Activated T-cell treated with anti-CD3 and anti-CD28 coated beads for 1 hour (primary cell): ENCODE results near the gene ZNF732.
"Not testable (repeated sequence)": the region's sequence is repeated elsewhere in the genome, so short reads cannot be mapped to it uniquely, and the experiment has no call there.

Experiments used
- DNase-seq: peaks from one replicate; pipeline ENCODE4 v3.0.0-alpha.2; 2020; ENCODE audit warnings: low read depth

The ZNF732 gene

DNA sequence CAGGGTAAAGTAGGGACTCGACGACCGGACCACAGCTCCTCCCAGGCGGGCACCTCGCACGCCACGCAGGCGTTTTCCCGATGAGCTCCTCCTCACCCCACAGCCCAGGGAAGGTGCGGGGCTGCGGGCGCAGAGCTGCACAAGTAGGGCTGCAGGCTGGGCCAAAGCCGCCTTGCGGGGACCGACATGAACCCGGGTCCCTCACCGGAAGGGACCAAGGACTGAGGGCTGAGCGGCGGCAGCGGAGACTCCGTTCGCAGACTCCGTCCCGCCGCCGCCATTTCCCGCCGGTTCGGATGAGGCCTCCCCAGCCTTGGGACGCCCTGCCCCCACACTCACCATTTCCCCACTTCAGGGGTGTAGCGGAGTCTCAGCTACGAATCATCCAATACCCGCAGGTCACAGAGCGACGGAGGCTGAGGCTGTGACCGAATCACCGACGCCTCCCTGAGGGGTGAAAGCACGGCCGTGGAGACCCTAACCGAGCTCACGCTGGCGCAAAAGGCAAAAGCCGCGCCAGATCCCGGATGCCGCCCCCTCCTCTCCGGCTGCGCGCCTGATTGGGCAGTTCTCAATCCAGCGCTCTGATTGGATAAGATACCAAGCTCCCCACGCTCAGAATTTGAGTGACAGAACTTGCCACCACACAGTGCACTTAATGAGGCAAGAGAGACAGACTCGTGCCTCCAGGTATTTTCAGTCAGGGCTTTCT is at the start of gene ZNF732:
Gene ZNF732 (minus strand): TSS at position 506 of the 712 bp plus-strand sequence. CDS start 164 bp downstream, at position 342.
- no peak for DNase-seq

DNA sequence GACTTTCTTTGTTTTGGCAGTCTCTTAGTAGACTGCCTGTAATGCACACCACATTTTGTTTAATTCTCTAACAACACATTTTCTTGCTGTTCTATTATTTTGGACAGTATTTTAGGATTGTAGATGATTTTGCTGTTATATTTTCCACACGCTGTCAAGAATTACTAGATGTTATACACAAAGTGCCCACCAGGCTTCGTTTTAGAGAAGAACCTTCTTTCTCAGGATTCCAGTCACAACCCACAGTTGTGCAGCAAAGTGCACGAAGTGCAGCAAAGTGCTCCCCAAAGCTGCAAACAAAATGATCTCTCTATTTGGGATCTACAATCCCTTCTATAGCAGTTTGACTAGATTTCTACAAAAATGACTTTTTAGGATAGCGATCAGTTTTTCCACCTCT is 34.7 kb upstream of the ZNF732 start:
- DNase-seq = no peak

DNA sequence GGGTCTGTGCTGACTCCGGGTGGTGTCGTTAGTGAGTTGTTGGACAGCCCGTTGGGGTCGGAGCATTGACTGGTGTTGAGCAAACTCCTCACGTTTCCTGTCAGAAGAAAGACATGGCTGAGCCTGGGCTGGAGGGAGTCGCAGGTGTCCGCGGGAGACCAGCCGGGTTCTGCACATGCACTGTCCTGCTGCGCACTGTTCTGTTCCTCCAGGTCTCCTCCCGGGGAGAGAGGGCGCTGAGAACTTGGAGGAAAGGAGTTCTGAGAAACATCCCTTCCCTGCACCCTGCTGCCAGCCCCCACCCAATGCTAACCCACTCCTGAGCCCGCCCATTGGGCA is 33.5 kb upstream of the ZNF732 start:
- no peak for DNase-seq

DNA sequence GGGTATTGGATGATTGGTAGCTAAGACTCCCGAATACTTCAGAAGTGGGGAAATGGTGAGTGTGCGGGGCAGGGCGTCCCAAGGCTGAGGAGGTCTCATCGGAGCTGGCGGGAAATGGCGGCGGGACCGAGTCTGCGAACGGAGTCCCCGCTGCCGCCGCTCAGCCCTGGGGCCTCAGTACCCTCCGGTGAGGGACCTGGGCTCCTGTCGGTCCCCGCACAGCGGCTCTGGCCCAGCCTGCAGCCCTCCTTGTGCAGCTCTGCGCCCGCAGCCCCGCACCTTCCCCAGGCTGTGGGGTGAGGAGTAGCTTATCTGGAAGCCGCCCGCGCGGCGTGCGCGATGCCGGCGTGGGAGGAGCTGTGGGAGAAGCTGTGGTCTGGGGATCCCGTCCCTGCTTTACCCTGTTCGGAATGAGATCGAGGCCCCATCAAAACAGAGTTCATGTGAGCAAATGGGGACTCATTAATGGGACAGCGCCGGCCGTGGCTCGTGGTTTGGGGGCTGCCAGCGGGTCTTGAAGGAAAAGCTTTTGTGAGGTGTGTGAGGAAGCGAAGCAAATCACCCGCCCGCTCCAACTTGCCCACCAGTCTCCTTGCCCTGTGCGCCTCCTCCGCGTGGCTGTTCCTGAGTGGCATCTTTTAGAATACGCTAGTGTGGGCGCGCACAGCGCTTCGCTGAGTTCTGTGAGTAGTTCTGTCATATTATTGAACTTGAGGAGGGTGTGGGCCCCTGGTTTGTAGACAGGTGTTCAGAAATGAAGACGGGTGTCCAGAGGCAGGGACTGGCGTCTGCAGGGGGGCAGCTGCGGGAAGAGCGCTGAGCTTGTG is 32.9 kb upstream of the ZNF732 start:
- DNase-seq = no peak

DNA sequence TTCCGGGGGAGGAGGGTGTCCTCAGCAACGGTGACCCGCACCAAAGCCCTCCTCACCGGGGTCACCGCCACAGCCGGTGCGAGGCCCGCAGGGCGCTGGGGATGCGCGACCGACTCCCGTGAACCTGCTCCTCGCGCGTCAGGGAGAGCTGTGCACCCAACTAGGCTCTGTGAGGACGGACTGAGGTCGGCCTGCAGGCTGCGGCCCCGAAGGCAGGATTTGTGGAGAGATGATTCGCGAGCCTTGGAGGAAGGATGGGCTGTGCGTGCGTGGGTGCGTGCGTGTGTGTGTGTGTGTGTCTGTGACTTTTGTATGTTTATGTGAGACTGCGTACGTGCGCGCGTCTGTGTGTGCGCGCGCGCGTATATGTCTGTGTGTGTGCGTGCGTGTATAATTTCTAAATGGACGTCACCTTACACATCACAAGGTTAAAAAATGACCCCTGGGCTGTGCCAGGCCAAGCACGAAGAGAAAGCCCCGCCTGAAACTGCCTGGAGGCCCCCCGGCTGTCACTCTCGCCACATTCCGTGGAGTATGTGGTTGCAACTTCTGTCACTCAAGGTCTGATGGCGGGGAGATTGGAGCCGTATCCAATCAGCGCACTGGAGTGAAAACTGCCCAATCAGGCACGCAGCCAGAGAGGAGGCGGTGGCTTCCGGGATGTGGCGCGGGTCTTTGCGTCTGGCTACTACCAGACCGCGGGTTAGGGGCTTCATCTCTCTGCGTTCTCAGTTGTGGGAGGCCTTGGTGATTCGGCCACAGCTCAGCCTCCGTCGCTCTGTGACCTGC is 32.1 kb upstream of the ZNF732 start, which contains the start of gene ZNF141:
Gene ZNF141 (plus strand): TSS at position 672 of the 789 bp plus-strand sequence. CDS start 170 bp downstream, outside the sequence.
- peak; percentile 80 for DNase-seq

DNA sequence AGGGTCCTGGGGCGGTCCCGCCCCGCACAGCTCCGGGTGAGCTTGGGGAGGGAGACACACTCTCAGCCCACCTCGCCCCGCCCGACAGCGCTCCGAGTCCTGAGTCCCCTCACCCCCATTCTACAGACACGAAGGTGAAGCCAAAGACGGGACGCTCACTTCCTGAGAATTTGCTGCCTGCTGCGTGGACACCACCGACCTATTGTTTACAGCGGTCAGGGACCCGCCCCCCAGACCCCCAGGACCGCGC is 31.5 kb upstream of the ZNF732 start:
- DNase-seq = no peak

DNA sequence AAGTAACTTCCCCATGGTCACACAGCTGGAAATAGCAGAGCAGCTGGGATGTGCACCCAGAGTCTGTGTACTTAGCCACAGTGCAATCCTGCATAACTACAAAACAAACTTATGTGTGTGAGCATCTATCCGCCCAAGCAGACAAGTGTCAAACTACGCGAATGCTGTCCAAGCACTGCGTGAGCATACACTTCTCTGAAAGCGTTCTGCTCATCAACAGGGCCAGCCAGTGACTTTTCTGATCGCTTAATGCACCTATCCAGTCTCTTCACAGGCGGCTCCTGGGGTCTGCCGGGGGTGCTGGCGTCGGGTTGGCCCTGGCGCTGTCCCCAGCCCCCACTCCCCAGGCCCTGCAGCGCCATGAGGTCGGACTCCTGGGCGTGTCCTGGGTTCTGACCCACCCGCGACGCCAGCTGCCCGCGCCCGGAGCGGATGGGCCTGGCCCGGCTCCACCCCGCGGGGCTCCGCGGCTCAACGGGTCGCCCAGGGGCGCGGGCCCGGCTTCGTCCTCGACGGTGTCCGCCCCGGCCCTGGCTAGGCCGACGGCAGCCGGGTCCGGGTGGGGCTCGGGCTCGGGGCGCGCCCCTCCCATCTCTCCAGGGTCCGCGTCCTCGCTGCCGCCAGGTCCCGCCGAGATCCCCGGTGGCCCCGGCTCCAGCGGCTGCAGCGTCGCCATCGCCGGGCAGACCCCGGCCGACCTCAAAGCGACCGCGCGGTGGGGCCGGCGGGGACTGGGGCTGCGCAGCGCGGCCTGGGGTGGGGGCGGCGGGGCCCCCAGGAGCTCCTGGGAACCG is 31.0 kb upstream of the ZNF732 start:
- no peak for DNase-seq

DNA sequence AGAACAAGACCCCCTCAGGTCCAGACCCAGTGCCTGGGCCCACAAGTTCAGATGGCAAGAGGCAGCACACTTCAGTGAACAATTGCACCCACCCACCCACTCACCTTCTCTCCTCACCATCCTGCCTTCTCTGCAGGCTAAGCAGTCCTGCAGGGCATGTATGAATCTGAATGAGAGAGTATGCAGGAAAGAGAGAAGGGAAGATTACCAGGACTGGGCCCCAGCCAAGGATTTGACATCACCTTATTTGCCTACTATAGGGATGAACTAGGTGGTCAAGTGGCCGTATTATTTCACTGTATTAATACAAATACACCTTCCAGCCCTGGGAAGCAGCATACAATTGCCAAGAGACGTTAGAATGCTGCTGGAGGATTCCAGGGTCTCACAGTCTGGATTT is 30.2 kb upstream of the ZNF732 start:
- DNase-seq = no peak

DNA sequence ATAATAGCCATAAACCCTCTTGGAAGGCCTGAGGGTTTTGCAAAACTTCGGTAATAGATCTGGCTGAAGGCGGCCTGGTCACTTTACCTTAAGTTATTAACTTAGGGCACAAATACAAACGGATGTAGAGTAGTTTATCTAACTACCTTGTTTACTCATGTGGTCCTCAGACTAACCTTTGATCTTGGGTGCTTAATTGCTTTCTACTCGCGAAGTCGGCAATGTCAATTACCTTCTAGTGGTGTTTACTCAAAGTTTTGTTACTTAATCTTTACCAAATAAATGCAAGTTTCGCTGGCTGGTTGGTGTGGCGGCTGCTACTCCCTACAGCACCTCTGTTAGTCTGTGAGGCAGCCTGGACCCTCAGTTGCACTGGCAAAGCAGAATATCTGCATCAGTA is 23.5 kb upstream of the ZNF732 start:
- DNase-seq = no peak

DNA sequence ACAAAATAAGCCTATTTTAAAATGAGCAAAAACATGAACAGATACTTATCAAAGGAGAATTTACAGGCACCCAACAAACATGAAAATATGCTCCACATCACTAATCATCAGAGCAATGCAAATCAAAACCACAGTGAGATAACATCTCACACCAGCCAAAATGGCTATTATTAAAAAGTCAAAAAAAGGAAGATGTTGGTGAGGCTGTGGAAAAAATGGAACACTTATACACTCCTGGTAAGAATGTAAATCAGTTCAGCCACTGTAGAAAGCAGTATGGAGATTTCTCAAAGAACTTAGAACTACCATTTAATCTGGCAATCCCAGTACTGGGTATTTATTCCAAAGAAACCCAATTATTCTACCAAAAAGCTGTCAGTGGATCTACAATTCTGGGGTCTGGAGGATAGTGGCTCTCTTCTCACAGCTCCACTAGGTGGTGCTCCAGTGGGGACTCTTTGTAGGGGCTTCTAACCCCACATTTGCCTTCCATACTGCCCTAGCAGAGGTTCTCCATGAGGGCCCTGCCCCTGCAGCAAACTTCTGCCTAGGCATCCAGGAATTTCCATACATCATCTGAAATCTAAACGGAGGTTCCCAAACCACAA is 9.1 kb upstream of the ZNF732 start:
- DNase-seq = no peak

DNA sequence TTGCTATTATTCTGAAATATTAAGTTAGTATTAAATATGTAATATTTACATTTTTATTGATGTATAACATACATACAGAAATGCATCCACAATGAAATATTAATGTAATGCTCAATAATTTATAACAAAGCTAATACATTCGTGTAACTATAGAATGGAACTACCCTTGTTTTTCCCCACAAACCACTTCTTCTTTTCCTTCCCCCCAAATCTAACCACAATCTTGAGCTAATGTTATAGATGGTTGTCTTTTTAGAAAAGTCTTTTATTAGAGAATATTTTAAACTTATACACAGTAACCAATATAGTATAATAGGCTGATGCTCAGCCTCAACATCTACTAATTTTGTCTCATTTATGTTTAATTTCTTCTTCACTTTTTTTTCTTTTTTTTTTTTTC is 4.5 kb upstream of the ZNF732 start:
- no peak for DNase-seq

DNA sequence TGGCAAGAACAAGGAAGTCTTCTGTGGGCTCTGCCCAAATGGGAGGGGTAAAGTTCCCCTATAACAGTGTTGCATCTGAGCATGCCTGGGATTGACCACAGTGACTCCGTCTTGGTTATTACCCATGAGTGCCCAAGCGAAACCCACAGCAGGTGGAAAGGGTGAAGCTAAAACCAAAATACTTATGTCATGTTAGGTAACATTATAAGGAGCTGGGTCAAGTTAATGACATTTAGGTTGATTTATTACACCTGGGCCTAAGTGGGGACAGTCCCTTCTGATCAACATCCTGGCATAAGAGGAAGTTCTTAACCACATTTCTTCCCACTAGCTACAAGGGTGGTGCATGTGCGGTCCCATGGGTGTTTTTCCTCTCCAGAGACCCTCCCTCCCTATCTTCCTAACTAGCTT is 1.3 kb upstream of the ZNF732 start:
- no peak for DNase-seq

DNA sequence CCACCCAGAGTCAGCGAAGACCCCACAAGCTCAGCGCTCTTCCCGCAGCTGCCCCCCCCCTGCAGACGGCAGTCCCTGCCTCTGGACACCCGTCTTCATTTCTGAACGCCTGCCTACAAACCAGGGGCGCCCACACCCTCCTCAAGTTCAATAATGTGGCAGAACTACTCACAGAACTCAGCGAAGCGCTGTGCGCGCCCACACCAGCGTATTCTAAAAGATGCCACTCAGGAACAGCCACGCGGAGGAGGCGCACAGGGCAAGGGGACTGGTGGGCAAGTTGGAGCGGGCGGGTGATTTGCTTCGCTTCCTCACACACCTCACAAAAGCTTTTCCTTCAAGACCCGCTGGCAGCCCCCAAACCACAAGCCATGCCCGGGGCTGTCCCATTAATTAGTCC is 758 bp downstream of the ZNF732 start:
- DNase-seq = not testable (repeated sequence)

DNA sequence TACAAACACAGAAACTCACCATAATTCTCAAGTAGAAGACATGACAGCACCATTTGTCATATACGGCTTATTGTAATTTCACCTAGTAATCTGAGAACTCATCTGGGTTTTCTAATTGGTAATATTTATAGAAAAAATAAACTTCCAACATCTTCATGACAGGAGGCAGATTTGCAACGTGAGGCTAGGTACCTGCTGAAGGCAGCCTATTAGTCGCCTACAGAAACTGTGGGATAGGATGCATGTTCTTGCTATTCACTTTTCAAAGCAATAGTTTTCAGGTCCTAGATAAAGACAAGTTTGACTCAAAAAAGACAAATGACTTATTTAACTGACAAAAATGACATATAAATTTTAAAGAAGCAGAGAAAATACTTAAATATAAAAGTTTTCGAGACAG is 2.9 kb downstream of the ZNF732 start:
- DNase-seq = no peak

DNA sequence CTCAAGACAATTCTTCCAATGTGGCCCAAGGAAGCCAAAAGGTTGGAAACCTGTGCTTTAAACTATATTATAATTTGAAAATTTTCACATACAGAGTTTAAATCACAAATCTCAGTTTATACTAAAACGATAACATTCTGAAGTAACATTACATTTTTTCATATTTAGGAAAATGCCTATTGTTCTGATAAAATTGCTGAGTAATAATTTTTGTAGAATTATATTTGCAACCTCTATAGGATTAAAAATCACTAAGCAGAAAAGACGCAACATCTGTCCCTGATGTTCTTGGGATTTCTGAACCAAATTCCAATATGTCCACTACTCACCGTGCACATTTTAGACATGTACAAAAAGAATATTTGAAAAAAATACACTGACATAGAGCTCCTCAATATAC is 10.5 kb downstream of the ZNF732 start:
- DNase-seq = no peak

DNA sequence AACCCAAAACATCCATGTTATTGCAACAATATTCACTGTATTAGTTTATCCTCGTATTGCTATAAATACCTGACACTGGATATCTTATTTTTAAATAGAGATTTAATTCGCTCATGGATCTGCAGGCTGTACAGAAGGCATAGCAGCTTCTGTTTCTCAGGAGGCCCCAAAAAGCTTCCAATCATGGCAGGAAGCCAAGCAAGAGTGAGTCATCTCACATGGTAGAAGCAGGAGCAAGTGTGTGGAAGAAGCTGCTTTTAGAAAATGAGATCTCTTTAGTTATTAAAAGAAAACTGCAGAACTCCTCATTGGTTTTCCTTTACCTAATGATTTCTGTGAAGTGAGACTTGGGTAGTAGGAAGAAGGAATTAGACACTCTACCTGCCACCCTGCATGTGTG is 16.4 kb downstream of the ZNF732 start:
- no peak for DNase-seq

DNA sequence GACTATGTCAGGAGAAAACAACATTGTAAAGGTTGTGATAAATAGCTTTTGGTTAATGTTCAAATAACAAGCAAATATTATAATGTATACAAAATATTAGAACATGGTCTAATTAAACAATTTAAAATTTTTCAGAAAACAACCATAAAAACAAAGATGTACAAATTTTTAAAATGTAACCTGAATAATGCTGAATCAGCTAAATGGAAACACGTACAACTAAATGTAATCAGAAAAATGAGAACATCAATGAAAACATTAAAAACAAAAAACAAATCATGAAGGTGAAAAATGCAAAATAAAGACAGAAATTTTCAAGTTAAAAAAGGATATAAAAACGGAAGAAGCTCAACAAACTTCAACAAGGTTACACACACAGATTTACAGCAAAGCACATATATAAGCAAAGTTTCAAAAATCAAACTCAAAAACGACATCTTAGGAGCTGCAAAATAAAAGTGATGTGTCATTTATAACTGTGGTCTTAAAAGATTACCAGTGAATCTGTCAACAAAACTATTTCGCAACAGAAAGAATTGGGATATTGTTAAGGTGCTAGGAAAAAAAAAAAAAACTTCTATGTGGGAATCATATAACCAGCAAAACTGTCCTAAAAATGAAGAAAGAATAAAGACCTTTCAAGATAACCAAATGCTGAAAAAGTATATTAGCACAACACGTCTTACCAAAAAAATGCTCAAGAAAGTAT is 31.8 kb downstream of the ZNF732 start:
- no peak for DNase-seq

DNA sequence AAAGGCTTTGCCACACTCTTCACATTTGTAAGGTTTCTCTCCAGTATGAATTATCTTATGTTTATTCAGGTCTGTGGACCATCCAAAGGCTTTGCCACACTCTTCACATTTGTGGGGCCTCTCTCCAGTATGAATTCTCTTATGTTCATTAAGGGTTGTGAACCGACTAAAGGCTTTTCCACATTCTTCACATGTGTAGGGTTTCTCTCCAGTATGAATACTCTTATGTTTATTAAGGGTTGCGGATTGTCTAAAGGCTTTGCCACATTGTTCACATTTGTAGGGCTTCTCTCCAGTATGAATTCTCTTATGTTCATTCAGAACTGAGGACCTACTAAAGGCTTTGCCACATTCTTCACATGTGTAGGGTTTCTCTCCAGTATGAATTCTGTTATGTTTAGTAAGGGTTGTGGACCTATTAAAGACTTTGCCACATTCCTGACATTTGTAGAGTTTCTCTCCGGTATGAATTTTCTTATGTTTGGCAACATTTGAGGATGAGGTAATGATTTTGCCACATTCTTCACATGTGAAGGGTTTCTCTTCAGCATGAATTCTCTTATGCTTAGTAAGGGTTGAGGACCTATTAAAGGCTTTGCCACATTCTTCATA is 33.7 kb downstream of the ZNF732 start:
- no peak for DNase-seq

DNA sequence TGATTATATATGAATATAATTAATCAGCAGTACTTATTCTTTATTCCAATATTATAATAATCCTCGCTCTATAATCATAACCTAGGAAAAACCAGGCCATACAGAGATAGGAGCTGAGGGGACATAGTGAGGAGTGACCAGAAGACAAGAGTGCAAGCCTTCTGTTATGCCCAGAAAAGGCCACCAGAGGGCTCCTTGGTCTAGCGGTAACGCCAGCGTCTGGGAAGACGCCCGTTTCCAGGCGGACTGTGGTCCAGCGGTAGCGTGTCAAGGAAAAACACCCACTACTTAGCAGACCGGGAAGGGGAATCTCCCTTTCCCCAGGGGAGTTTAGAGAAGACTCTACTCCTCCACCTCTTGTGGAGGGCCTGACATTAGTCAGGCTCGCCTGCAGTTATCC is 46.0 kb downstream of the ZNF732 start:
- not testable (repeated sequence) for DNase-seq

DNA sequence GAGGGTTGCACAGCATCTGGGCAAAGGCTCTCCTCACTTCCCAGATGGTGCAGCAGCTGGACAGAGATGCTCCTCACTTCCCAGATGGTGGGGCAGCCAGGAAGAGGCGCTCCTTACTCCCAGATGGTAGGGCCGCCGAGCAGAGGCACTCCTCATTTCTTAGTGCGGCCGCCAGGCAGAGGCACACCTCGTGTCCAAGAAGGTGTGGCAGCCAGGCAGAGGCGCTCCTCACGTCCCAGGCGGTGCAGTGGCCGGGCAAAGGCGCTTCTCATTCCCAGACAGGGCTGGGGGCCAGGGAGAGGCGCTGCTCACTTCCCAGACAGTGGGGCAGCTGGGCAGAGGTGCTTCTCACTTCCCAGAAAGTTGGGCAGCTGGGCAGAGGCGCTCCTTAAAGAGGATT is 48.8 kb downstream of the ZNF732 start:
- no peak for DNase-seq
